Choroid plexus epithelial cell (primary cell): Measurements from ENCODE around the gene BCAM.

Experiments used
- DNase-seq: peaks from one replicate; pipeline ENCODE4 v3.0.0-alpha.2; 2010; ENCODE audit warnings: low read depth
- H3K4me3 ChIP-seq: 2 replicates; pipeline ENCODE4 v1.5.1; 2011; ENCODE audit warnings: low read depth, mild to moderate bottlenecking, control low read depth, low read length, moderate library complexity
- TF ChIP-seq, protein P1 (sequence below): conservative IDR thresholded peaks from 2 replicates; pipeline ENCODE4 v1.5.1; 2011; ENCODE audit warnings: low read depth, mild to moderate bottlenecking, control low read depth, inconsistent platforms, low read length, moderate library complexity

Gene BCAM

DNA sequence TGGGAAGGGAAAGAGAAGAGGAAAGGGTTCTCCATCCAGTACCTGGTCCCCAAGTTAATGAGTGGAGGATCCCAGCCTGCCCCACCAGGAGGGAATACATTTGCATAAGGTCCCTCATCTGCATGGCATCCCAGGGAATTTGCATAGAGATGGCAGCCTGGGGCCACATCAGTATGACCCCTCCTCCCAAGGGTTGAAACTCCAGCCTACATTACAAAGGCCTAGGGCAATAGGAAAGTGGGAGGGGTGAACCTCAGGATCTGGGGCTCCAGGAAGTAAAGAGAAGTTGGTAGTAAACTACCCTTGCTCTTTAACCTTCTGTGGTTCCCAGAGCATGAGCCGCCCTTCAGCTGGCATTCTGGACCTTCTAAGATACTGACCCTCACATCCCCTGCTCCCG, 30.4 kb downstream of the BCAM start:
- no peak overlapping the region for H3K4me3 ChIP-seq
- TF ChIP-seq, protein P1, sequence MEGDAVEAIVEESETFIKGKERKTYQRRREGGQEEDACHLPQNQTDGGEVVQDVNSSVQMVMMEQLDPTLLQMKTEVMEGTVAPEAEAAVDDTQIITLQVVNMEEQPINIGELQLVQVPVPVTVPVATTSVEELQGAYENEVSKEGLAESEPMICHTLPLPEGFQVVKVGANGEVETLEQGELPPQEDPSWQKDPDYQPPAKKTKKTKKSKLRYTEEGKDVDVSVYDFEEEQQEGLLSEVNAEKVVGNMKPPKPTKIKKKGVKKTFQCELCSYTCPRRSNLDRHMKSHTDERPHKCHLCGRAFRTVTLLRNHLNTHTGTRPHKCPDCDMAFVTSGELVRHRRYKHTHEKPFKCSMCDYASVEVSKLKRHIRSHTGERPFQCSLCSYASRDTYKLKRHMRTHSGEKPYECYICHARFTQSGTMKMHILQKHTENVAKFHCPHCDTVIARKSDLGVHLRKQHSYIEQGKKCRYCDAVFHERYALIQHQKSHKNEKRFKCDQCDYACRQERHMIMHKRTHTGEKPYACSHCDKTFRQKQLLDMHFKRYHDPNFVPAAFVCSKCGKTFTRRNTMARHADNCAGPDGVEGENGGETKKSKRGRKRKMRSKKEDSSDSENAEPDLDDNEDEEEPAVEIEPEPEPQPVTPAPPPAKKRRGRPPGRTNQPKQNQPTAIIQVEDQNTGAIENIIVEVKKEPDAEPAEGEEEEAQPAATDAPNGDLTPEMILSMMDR, result no peak
- DNase-seq, result no peak

DNA sequence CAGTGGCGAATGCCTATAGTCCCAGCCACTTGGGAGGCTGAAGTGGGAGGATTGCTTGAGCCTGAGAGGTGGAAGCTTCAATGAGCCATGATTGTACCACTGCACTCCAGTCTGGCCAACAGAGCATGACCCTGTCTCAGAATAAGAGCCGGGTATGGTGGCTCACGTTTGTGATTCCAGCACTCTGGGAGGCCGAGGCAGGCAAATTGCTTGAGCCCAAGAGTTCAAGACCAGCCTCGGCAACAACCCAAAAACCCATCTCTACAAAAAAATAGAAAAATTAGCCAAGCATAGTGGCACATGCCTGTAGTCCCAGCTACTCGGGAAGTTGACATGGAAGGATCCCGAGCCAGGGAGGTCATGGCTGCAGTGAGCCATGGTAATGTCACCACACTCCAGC, 31.9 kb downstream of the BCAM start:
- H3K4me3 ChIP-seq, result no peak overlapping the region
- TF ChIP-seq, protein P1, result no peak
- DNase-seq, result no peak

GRCh38 chr19:44841231-44841630, 32.3 kb downstream of the BCAM start:
- no peak overlapping the region for H3K4me3 ChIP-seq
- no peak for DNase-seq
- TF ChIP-seq, protein P1, result no peak

GRCh38 chr19:44845286-44845611, 36.3 kb downstream of the BCAM start:
- TF ChIP-seq, protein P1, result no peak
- H3K4me3 ChIP-seq, result peak overlapping the region; percentile 74
- DNase-seq, result no peak

DNA sequence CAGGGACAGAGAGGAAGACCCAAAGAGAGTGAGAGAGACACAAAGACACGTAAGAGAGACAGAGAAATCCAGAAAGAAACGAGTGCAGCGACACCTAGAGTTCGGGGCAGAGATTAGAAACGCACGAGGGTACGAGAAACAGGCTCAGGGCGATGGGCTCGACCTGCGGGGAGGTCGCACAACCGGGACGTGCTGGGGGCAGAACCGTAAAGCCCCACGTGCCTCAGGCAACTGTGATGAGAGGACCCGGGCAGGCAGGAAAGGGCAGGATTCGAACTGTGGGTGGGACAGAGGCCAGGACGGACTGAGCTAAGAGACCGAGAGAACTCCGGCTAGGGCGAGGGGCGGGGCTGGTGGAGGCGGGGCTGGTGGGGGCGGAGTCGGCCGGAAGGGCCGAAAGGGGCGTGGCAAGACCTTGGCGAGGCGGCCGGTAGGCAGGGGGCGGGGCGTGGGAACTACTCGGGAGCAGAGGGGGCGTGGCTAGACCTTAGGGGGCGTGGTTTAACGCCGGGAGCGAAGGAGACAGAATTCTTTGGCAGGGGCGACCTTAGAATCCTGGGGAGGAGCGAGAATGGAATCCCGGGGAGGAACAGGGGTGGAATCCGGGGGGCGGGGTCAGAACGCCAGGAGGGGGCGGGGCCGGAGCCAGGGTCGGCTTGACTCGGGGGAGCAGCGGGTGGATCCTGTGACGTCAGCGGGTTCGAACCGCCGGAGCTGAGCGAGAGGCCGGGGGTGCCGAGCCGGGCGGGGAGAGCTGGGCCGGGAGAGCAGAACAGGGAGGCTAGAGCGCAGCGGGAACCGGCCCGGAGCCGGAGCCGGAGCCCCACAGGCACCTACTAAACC, 36.9 kb downstream of the BCAM start, which contains the start of gene NECTIN2:
NECTIN2 (plus strand) TSS at position 686 of the 843 bp plus-strand sequence. CDS start 229 bp downstream, outside the sequence.
- TF ChIP-seq, protein P1, result peak; percentile 91
- peak within 1 kb of the TSS; percentile 88 for H3K4me3 ChIP-seq
- peak; percentile 99 for DNase-seq

DNA sequence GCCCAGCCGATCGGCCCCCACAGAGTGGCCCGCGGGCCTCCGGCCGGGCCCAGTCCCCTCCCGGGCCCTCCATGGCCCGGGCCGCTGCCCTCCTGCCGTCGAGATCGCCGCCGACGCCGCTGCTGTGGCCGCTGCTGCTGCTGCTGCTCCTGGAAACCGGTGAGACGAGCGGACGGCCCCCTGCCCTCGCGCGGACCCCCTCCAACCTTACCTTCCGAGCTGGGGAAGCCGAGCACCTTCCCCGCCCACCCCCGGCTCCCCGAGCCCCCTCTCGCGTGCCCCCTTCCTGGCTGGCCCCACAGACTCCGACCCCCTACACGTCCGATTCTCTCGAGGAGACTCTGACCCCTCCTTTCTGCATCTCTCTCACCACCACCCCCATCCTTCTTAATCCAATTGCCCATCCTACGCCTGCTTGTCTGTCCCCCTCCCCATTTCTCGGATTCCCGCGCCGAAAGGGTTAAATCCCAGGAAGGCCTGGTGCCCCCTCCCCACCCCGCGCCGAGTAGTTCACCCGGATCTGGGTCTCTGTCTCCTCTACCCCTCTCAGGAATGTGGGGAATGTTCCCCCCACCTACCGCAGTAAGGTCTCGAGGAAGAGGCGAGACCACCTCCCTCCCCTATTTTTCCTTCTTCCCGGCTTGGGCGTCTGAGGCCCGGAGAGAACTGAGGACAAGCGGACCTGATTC, 37.7 kb downstream of the BCAM start:
- TF ChIP-seq, protein P1, result no peak
- H3K4me3 ChIP-seq, result peak overlapping the region; percentile 88
- peak; percentile 45 for DNase-seq
